GM18861 (cell line): ENCODE data around the gene DPEP3.
A peak's percentile ranks its signal among the peaks of the same experiment; 100 is the strongest.
"Not testable (repeated sequence)": the region's sequence is repeated elsewhere in the genome, so short reads cannot be mapped to it uniquely, and the experiment has no call there.

Source experiments
- ATAC-seq: cut with Tn5 transposase; IDR thresholded peaks from one replicate; pipeline ENCODE4 v1.9.1; 2021; ENCODE audit not compliant: unreplicated experiment

Gene DPEP3

GRCh38 chr16:67945392-67945933 lies 34.8 kb downstream of the DPEP3 start:
- no peak for ATAC-seq

- ATAC-seq, result no peak
Measured at GRCh38 chr16:67944690-67945391, 35.5 kb downstream of the DPEP3 start.

GRCh38 chr16:67943619-67944504 lies 36.4 kb downstream of the DPEP3 start, which contains the start of gene LCAT:
Gene LCAT, minus strand, starts transcription at chr16:67944120. Its CDS starts 19 bp downstream, at chr16:67944101.
- ATAC-seq, result no peak

- no peak for ATAC-seq
Measured at GRCh38 chr16:67943256-67943618, 37.1 kb downstream of the DPEP3 start.

GRCh38 chr16:67942510-67943255 lies 37.6 kb downstream of the DPEP3 start:
- no peak for ATAC-seq

GRCh38 chr16:67942200-67942509 lies 38.1 kb downstream of the DPEP3 start:
- ATAC-seq, result no peak

GRCh38 chr16:67941469-67942199 lies 38.7 kb downstream of the DPEP3 start:
- ATAC-seq, result no peak

DNA sequence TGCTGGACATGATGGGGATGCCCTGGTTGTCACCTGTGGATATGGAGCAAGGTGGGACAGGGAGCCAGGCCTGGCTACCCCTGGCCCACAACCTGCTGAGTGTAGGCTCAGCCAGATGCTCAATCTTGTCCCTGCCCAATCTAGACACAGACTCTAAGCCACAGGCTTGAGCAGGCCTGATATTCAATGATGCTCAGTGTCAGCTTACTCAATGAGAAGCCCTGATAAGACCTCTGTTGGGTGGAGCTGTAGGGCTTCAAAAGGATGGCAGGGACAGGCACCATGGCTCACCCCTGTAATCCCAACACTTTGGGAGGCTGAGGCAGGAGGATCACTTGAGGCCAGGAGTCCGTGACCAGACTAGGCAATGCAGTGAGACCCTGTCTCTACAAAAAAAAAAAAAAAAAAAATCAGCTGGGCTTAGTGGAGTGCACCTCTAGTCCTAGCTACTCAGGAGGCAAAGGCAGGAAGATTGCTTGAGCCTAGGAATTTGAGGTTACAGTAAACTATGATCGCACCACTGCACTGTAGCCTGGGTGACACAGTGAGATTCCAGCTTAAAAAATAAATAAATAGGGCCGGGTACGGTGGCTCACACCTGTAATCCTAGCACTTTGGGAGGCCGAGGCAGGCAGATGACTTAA lies 39.7 kb downstream of the DPEP3 start:
- no peak for ATAC-seq

DNA sequence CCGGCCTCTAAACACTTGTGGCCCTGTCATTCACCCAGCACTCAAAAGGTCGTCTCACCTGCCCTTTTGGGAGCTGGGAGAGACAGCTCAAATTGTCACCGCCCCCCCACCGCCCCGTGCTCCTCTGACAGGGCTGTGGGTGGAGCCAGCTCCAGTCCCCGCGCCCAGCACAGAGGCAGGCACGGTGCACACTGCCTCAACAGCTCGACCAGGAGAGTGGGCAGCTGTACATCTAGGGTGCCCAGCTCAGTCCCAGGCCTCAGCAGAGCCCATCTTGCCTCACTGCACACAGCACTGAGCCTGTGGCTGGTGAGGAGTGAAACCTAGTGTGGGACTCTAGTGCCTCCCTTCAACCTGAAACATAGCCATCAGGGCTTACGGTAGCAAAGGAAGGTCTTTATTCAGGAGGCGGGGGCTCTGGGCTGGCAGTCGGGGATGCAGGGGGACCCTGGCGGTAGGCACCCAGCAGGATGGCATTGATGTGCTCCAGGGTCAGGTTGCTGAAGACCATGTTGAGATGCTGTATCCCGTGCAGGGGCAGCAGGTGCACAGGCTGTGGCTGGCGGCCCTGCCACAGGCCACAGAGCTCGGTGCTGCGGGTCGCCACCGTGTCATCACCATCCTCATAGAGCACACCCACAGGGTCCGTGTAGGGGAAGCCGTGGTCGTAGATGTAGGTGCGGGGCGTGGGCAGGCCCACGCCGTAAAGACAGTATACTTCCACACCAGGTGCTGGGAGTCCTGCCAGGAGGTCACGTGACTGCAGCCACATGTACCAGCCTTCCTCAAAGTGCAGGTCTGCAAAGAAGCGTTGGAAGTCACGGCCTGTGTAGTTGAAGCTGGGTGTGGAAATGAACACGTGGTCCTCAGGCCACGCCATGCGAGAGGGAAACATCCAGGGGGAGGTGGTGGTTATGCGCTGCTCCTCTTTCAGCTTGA lies 40.5 kb downstream of the DPEP3 start:
- ATAC-seq, result no peak

- ATAC-seq, result not testable (repeated sequence)
Measured at GRCh38 chr16:67937713-67938112, 42.6 kb downstream of the DPEP3 start.

- peak; percentile 69 for ATAC-seq
Measured at GRCh38 chr16:67936880-67937605, 43.3 kb downstream of the DPEP3 start.

- no peak for ATAC-seq
Measured at GRCh38 chr16:67936124-67936879, 44.0 kb downstream of the DPEP3 start, which contains the start of gene PSMB10. Gene PSMB10, minus strand, starts transcription at chr16:67936850. Its CDS starts 101 bp downstream, at chr16:67936749.

DNA sequence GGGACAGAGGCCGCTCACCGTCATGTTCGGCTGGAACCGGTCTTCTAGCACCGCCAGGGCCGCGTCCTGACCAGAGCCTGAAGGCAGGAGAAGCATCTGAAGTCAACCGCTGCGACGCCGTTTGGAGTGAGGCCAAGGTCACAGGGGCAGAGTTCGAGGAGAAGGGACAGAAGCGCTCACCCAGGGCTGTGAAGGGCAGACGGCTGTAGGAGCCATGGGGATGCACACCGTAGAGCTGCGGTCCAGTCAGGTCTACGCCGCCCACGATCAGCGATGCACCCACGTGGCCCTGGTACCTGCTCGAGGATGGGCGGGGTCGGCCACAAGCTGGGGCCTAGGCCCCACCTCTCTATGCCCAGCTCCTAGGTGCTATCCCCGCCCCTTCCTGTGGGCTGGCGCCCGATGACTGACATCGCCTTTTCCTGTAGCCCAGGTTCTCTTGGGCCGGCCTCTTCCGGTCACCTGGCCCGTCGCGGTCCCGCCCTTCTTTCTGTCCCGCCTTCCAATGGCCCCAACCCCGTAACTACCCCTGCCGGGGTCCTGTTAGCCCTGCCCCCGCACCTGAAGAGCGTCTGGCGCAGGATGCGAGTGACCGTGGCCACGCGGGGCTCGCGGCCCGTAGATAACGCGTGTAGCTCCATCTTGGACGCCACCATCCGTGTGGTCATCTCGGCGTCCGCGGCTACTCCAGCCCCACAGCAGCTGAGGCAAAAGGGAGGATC lies 44.7 kb downstream of the DPEP3 start:
- peak; percentile 79 for ATAC-seq

DNA sequence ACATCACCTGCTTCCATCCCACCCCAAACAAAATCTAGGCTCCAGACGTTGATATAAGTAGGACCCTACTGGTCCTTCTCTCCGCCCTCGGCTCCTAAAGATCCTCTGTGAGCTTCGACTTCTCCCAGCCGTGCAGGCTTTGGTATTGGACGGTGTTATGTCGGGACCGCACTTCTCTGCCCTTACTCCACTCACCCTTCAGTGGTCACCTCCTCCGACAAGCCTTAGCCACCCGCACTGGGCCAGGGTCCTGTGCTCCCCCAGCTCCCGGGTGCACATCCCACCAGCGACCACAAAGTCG lies 45.2 kb downstream of the DPEP3 start:
- ATAC-seq, result no peak

- no peak for ATAC-seq
Measured at GRCh38 chr16:67934306-67935100, 45.8 kb downstream of the DPEP3 start.

- ATAC-seq, result no peak
Measured at GRCh38 chr16:67933805-67934204, 46.5 kb downstream of the DPEP3 start.
